Stromal cell of bone marrow (primary cell): ENCODE results near the gene SSBP2.

Source experiments
- DNase-seq: peaks from one replicate; pipeline ENCODE4 v3.0.0-alpha.2; 2012; ENCODE audit warnings: low read depth

The SSBP2 gene

GRCh38 chr5:81388169-81388568 is 362.7 kb downstream of the SSBP2 start:
- DNase-seq, result no peak

GRCh38 chr5:81383867-81384266 is 367.0 kb downstream of the SSBP2 start:
- no peak for DNase-seq

GRCh38 chr5:81371354-81371876 is 379.5 kb downstream of the SSBP2 start:
- no peak for DNase-seq

GRCh38 chr5:81370912-81371311 is 380.0 kb downstream of the SSBP2 start:
- no peak for DNase-seq

GRCh38 chr5:81365541-81365940 is 385.4 kb downstream of the SSBP2 start:
- no peak for DNase-seq

GRCh38 chr5:81363093-81363871 is 387.6 kb downstream of the SSBP2 start:
- DNase-seq, result no peak
